OCI-LY1 (cell line): ENCODE measurements around the gene HAPLN1.

Experiments
- CTCF ChIP-seq: fragments of 200-600 bp; sonication (generic), shearing (Covaris generic); IDR thresholded peaks from 2 replicates; pipeline ENCODE4 v1.5.1; 2017; ENCODE audit warnings: mild to moderate bottlenecking, antibody characterized with exemption, low read length, moderate library complexity, mixed read lengths
- EZH2 ChIP-seq: fragments of 200-600 bp; sonication (generic), shearing (Covaris generic); IDR thresholded peaks from 2 replicates; pipeline ENCODE4 v1.8.0; 2017; ENCODE audit warnings: borderline replicate concordance, mixed run types, mild to moderate bottlenecking, antibody characterized with exemption, low read length, moderate library complexity, mixed read lengths

- no peak for TF ChIP-seq CTCF
- no peak for TF ChIP-seq EZH2
These were observed 32.0 kb upstream of the HAPLN1 start for GRCh38 chr5:83752700-83753099.
